GM19455 (cell line): ENCODE data around the gene LHPP.

Experiments used
- ATAC-seq: cut with Tn5 transposase; IDR thresholded peaks from one replicate; pipeline ENCODE4 v1.9.1; 2021; ENCODE audit not compliant: unreplicated experiment

Gene LHPP

DNA sequence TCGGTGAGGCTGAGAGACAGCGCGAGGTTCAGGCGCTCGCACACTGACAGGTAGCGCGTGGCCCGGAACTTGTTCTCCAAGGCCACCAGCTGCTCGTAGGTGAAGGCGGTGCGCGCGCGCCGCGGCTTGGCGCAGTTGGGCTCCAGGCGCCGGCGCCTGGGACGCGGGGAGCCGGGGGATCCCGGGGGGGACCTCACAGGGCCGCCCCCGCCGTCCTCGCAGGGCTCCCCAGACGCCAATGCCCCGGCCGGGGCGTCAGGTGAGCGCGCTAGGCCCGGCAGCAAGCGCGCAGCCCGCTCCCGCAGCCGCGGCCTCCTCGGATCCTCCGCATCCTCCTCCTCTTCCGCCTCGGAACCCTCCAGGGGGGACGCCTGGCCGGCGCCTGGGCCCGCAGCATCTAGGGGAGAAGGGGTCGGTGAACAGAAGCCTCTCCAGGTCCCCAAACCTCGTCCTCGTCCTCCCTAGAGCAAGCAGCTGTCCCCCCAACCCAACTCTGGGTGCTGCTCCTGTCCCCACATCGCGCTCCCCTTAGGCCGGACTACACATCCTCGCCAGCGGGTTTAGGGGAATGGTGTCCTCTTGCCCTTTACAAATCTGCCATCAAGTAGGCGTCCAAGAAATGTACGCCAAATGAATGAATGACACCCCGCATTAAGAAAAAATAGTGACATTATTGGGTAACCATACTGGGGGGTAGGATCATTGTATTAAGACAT lies 13.7 kb upstream of the LHPP start:
- ATAC-seq = no peak

DNA sequence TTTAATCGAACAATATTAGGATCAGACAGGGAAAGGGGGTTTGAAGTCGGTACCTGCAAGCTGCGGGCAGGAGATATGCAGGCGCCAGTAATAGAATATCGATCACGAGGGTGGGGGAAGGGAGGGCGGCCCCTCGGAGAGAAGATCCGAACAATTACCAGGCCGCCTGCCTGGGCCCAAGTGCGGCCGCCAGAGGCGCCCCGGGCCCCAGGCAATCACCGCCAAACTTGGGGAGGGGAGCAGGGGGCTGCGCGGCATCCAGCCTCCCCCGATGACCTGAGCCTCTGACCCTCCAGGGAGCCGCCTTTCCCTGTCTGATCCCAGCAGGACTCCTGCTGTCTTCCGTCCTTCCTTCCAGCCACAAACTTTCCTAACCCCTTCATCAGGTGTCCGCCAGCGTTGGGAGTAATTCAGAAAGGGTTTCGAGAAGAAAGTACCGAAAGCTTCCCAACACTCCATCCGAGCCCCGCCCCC lies 12.9 kb upstream of the LHPP start:
- ATAC-seq = no peak

DNA sequence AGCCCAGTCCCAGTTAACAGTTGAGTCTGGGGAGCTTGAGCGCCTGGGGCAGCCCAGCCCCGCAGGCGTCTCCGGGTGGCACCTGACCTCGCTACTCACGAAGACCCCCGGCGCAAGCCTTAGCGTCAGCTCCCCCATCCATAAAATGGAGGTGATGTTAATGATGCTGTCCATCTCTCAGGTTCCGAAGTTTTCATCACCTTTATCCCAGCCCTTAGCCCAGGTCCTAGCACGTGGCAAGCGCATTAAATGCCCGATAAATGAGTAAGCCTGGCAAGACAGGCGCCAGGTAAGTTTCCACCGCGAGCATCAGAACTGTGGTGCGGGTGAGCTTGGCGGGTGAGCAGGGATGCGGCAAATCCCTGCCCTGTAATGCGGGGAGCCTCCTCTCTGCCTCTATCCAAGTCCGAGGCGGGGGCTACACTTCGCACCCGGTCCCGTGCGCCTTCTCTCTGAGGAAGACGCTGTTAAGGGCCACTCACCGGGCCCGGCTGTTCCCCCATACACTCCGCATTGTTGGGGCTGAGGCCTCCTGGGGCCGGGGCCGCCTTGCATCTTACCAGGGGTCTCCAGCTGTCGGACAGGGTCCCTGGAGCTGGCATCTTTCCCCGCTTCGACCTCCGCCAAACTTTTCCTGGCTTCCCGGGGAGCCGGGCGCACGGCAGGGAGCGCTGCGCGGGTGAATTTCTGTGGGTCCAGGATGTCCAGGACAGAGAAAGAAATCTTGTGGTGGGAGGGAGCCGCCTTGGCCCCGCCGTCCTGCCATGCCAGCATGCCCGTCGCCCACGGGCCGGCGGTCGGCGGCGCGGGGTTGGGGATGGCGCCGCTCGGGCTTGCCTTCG lies 12.2 kb upstream of the LHPP start:
- ATAC-seq = no peak

DNA sequence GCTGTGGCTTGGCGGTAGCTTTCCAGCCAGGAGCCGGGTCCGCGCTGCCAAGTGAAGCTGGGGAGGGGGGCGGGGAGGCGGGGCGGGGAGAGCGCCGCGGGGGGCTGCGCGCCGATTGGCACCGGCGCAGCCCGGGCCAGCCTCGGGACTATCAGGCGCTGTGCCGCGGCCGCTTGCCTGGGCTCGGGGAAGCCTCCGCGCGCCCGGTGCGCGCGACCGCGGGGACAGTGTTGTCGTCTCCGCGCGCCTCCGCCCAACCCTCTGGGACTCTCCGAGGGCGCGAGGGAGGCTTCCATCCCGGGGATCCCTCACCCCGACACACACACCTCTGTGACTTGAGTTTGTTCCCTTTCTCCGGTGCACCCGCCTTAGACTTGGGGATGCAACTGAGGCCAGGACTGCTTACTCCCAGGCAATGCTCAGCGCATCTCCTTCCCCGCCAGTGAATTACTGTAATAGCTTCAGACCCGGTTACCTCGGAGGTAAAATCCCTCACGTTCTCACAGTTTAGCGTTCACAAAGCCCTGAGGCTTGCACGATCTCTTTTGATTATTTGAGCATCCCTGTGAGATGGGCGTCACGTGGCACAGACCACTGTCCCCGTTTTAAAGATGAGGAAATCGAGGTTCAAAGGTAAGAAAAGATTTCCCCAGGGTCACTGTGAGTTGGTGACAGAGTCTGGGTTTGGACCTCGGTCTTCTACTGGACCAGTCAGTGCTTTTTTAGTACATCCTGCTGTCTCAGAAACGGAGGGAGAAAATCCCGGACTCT lies 11.4 kb upstream of the LHPP start, which contains the start of gene NKX1-2:
TSS of gene NKX1-2 (minus strand) at position 24 of the 771 bp plus-strand sequence. CDS start 92 bp downstream, outside the sequence.
- ATAC-seq = no peak

DNA sequence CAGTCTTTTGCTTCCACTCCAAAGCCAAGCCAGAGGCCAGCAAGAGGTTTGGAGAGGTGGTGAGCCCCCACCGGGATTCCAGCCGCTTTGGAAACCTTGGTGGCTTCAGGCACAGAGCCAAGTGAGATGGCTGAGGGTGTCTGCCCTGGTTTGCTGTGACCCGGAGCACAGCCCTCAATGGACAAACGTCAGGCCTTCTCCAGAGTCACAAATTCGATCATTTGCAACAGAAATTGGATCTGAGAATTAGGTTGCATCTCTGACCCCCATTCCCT lies 10.9 kb upstream of the LHPP start:
- no peak for ATAC-seq

DNA sequence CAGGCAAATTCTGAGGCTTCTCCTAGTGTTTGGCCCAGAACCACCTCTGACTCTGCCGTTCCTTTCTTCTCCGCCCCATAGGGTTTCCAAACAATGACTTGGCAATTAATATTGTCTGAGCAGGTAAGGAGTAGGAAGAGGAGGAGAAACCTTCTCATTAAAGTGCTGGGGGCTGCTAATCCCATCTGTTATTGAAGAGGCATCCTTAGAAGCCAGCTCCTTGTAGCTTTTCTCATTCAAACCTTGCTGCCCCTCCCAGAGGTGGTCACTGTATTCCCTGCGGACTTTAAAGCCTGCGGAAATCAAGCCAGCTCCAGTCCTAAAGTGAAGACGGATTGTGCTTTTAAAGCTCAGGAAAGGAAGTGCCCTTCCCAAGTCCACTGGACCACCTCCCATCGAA lies 10.3 kb upstream of the LHPP start:
- no peak for ATAC-seq

DNA sequence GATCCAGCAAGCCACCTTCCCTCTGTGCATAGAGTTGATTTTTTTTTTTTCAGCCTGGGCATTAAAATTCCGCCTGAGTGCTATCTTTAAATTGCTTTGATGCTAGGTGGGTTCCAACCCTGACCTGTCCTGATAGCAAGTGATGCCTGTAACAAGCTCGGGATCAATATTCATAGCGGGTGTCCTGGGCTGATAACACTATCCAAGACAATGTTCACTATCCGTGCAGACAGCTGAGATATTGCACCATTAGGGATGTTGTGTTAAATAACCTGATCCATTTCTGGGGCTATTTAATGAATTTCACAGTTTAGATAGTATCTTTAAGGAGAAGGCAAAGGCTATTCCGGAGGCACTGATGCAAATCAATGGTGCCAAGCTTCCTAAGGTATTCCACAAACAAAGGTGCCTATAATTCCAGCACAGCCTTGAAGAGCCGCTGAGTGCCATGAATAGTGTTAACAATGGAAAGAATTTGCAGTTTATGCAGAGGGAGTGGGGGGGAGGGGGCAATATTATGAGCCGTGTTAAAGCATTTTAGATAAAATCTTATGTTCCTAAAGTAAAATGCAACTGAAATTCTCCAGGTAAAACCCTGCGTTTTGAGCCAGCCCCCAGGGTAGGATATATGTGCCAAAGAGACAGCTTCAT lies 7.5 kb upstream of the LHPP start:
- ATAC-seq = no peak

DNA sequence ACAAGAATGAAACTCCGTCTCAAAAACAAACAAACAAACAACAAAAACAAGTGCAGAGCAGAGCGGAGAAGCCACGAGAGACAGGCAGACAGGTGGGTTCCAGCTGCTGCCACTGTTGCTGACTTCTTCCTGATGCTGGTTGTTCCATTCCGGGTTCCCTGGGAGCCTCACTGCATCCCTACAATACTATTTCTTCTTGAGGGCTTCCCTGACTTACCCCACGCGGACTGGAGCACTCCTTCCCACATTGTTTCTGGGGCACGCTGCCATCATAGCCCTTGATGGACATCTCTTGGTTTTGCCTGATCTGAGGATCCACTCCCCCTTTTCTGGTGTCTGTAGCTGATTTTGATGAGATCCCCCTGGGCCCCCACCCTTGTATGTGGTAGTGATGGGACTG lies 6.2 kb upstream of the LHPP start:
- no peak for ATAC-seq

DNA sequence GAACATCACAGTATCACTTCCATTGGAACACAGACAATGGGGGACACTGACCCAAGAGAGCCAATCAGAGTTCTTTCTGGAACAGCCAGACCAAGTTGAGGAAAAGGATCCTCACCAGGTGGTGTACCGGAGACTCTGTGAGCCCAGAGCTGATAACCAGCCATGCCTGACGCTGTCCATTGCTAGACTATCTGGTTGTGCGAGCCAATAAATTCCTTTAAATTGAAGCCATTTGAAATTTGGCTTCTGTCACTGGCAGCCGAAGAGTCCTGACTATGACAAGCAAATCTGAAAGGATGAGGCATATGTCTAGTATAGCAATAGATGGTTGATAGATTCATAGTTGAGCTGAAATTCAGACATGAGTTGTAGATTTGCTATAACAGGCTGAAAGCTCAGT lies 3.1 kb upstream of the LHPP start:
- ATAC-seq = no peak

DNA sequence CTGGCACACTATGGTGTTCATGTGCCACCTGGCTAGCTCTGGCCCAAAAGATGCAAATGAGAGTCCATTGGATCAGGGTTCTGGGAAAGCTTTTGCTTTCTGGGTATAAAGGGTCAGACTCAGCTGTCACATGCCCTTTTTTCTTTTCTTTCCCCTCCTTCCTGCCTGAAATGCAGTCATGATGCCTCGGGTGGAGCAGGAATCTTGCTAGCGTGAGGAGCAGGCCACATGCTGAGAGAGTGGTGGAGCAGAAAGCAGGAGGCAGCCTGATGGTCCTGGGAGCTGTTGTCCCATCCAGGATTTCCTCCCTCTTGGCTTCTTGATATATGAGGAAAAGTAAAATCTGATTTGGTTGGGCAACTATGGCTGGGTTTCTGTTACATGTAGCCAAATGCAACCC lies 2.7 kb upstream of the LHPP start:
- ATAC-seq = no peak

DNA sequence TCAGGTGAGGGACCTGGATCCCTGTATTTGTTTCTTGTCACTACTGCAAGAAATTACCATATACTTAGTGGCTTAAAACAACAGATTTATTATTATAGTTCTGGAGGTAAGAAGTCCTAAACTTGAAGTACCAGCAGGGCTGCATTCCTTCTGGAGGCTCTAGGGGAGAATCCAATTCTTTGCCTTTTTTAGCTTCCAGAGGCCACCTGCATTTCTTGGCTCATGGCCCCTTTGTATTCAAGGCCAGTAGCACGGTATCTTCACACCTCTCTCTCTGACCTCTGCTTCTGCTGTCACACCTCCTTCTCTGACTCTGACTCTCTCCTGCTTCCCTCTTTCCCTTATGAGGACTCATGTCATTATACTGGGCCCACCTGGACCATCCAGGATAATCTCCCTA lies 2.2 kb upstream of the LHPP start:
- ATAC-seq = no peak

DNA sequence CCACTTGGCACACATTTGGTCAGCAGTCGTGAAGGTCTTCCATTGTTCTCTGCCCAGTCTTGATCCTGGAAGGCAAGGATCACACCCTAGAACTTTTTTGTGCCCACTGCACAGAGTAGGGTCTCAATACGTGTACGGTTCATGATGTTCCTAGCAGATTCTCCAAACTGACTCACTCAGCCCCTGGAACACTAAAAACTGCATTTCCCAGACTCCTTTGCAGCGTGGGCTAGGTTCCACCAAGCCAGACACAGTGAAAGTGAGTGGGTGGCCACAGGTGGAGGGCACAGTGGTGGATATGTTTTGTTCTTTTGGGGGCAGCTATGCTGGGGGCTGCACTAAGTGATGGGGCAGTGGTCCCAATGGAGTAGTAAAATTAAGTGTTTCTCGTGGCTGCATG lies 1.5 kb upstream of the LHPP start:
- no peak for ATAC-seq

DNA sequence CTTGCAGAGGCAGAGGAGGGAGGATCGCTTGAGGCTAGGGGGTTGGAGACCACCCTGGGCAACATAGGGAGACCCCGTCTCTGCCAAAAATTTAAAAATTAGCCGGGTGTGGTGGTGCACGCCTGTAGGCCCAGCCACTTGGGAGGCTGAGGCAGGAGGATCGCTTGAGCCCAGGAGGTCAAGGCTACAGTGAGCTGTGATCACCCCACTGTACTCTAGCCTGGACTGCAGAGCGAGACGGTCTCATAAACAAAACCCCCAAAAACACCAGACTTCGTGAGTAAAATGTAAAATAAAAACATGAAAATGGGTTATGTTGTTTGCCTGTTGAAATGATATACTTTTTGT lies 699 bp downstream of the LHPP start:
- no peak for ATAC-seq

DNA sequence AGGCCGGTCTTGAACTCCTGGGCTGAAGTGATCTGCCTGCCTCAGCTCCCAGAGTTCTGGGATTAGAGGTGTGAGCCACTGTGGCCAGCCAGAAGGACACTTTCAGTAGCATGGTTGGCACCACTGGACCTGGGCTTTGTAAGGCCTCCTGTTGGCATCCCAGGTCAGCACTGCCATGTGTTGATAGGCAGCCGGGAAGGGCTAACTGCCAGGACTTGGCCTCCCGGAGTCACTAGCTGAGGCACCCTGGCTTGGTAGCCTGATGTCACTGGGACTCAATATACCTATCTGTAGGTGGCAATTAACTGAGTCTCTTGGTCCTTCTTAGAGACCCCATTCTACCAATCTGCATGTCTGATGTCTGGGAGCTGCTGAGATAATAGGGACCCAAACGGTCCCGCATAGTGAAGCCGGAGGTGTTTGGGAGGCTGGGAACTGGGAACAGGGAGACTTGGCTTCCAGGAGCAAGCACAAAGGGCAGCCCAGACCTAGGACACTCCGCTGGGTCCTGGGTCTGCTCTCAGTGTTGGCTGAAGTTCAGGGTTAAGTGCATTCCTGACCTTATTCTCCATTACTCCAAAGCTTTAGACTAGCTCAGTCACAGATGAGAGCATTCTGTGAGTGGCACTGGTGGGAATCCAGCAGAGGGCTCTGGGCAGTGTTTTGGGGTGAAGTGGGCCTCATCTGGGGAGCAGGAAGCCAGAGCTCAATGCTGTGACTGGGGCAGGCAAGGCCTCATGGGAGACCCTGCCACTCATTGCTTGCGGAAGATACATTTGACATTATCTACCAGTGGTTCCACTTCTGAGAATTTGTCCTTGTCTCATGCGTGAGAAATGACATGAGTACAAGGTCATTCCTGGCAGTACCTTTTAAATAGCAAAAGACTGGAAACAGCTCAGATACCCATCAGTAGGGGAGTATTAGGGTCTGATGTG lies 2.7 kb downstream of the LHPP start:
- no peak for ATAC-seq

DNA sequence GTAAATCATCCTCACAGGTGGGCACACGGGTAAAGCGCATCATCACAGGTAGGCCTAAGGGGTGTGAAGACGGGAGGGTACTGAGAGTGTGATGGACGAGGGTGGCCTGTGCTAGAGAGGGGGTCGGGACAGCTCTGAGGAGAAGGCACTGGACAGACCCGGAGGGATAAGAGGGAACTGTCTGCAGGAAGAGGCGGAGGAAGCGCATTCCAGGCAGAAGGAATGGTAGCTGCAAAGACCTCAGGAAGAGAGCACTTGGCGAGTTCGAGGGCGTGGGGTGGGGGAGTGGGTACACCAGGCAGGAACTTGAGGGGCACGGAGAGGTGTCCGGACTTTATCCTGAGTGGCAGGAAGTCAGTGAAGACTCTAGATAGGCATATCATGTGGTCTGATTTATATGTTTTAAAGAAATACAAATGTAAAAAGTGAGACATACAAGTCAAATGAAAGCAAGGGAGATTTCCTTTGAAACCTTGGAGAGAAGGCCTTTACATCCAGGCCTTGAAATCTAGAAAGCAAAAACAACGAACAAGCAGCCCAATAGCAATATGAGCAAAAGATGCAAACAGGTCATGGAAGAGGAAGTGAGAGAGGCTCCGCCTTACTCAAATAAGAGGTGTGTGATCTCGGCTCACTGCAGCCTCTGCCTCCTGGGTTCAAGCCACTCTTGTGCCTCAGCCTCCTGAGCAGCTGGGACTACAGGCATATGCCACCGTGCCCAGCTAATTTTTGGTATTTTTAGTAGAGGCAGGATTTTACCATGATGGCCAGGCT lies 3.6 kb downstream of the LHPP start:
- ATAC-seq = no peak

DNA sequence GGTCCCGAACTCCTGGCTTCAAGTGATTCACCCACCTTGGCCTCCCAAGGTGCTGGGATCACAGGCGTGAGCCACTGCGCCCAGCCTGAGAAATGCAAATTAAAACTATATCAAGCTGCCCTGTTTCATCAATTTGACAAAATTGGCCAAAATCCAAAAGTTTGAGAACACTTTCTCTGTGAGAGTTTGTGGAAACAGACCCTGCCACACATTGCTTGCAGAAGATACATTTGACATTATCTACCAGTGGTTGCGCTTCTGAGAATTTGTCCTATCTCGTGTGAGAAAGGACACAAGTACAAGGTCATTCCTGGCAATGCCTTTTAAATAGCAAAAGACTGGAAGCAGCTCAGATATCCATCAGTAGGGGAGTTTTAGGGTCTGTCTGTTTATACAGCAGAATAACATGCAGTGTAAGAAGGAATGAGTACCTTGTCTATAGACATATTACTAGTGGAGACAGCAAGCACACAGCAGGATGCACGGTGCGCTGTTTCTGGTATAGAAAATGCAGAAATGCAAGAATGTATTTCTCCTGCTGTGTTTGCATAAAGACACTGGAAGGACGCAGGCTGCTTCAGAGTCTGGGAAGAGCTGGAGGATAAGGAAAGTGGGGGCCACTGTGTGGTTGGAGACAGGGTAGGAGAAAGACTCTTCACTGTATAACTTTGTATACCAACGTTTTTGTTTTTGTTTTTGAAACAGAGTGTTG lies 4.3 kb downstream of the LHPP start:
- ATAC-seq = no peak

DNA sequence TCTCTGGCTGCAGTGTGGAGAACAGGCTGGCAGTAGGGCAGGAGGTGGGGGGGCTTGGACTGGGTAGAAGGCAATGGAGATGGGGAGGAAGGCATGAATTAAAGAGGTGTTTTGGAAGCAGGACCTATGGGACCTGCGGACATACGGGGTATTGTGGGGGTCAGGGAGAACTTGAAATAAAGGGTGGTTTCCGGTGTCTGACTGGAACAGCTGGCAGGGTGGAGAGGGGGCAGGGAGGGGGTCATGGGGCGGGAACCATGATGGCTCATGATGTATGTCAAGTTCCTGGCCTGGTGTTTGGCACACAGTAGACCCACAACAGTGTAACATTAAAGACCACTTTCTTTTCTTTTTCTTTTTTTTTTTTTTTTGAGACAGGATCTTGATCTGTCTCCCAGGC lies 5.5 kb downstream of the LHPP start:
- no peak for ATAC-seq

DNA sequence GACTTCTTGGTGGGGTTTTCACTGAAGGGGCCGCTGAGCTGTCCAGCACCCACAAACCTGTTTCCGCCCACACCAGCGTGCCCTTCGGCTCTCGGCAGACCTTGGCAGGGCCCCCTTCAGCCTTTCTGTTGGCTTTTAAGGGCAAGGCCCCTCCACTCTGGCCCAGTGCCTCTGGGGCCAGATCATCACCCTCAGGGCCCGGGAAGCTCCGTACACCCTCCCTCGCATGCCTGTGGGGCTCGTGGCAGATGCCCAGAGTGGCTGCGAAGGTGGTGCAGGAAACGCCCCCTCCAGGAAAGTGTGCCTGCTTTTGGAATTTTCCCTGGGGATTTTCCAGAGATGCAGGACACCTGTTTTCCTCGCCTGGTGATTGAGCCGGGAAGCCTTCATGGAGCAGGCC lies 7.0 kb downstream of the LHPP start:
- no peak for ATAC-seq

DNA sequence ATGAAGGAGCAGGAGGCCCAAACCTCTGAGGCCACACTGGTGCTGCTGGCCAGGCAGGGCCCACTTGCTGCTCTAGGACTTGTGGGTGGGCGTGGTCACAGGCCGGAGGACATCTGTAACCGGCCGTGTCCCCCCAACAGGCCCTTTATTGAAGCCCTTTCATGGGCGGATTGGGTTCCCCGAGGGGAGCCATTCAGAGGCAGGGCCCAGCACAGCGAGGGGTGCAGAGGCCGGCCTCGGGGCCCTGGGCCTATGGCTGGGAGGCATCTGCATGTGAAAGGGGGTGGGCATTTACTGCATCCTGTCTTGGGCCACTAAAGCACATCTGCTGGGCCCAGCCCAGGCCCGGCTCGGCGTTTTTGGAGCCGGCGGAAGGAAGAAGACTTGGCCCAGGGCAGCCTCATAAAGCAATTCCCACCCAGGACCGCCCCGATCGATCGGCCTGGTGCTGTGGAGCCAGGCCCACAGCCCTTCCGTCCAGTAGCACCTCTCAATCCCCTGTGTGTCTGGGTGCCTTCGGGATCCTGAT lies 8.4 kb downstream of the LHPP start:
- no peak for ATAC-seq
